ENCODE data around the gene USP40.

The USP40 gene

GRCh38 chr2:233468741-233469110, 97.9 kb downstream of the USP40 start:
- no peak overlapping the region for H3K4me3 ChIP-seq (ENCODE audit: insufficient read depth, low read depth, low read length)
- 95% methylated on average over 8 of the region's 8 CpGs for WGBS, 2 experiments
- H3K4me1 ChIP-seq (ENCODE audit: control insufficient read depth, insufficient read depth, low read length): no peaks in the 10 kb centered on the region
- H3K27me3 ChIP-seq (ENCODE audit: control insufficient read depth, insufficient read depth, low read length, poor library complexity, severe bottlenecking): no peaks in the 10 kb centered on the region
- no peaks in the 10 kb centered on the region for H3K36me3 ChIP-seq (ENCODE audit: control insufficient read depth, insufficient read depth, low read length)
- no peak overlapping the region for H3K27ac ChIP-seq (ENCODE audit: insufficient read depth, low read depth, low read length, poor library complexity, severe bottlenecking)
- H3K9me3 ChIP-seq (ENCODE audit: control insufficient read depth, low read length): no peaks in the 10 kb centered on the region

- no peak overlapping the region for H3K4me3 ChIP-seq (ENCODE audit: insufficient read depth, low read depth, low read length)
- H3K27ac ChIP-seq (ENCODE audit: insufficient read depth, low read depth, low read length, poor library complexity, severe bottlenecking): no peak overlapping the region
- H3K4me1 ChIP-seq (ENCODE audit: control insufficient read depth, insufficient read depth, low read length): no peaks in the 10 kb centered on the region
- 94 to 95% methylated on average over 22 of the region's 22 CpGs for whole genome bisulfite sequencing, 2 experiments
- H3K9me3 ChIP-seq (ENCODE audit: control insufficient read depth, low read length): no peaks in the 10 kb centered on the region
- no peaks in the 10 kb centered on the region for H3K27me3 ChIP-seq (ENCODE audit: control insufficient read depth, insufficient read depth, low read length, poor library complexity, severe bottlenecking)
- no peaks in the 10 kb centered on the region for H3K36me3 ChIP-seq (ENCODE audit: control insufficient read depth, insufficient read depth, low read length)
These were observed 98.4 kb downstream of the USP40 start for GRCh38 chr2:233468047-233468740.

- H3K27ac ChIP-seq (ENCODE audit: insufficient read depth, low read depth, low read length, poor library complexity, severe bottlenecking): no peak overlapping the region
- H3K27me3 ChIP-seq (ENCODE audit: control insufficient read depth, insufficient read depth, low read length, poor library complexity, severe bottlenecking): no peaks in the 10 kb centered on the region
- H3K4me3 ChIP-seq (ENCODE audit: insufficient read depth, low read depth, low read length): no peak overlapping the region
- no peaks in the 10 kb centered on the region for H3K4me1 ChIP-seq (ENCODE audit: control insufficient read depth, insufficient read depth, low read length)
- WGBS, 2 experiments: 94 to 96% methylated on average over 20 of the region's 20 CpGs
- H3K9me3 ChIP-seq (ENCODE audit: control insufficient read depth, low read length): no peaks in the 10 kb centered on the region
- H3K36me3 ChIP-seq (ENCODE audit: control insufficient read depth, insufficient read depth, low read length): no peaks in the 10 kb centered on the region
These were observed 99.5 kb downstream of the USP40 start for GRCh38 chr2:233466991-233467603.

- Histone ChIP-seq H3K36me3 (ENCODE audit: control insufficient read depth, insufficient read depth, low read length) (no peaks in the 10 kb centered on the region), H3K27me3 (ENCODE audit: control insufficient read depth, insufficient read depth, low read length, poor library complexity, severe bottlenecking) (no peaks in the 10 kb centered on the region), H3K27ac (ENCODE audit: insufficient read depth, low read depth, low read length, poor library complexity, severe bottlenecking) (no peak overlapping the region), H3K9me3 (ENCODE audit: control insufficient read depth, low read length) (no peaks in the 10 kb centered on the region), H3K4me1 (ENCODE audit: control insufficient read depth, insufficient read depth, low read length) (no peaks in the 10 kb centered on the region), H3K4me3 (ENCODE audit: insufficient read depth, low read depth, low read length) (no peak overlapping the region)
- 94 to 95% methylated on average over 16 of the region's 16 CpGs for WGBS, 2 experiments
These were observed 101.9 kb downstream of the USP40 start for GRCh38 chr2:233464531-233465240.

- Histone ChIP-seq H3K4me1 (ENCODE audit: control insufficient read depth, insufficient read depth, low read length) (no peaks in the 10 kb centered on the region), H3K27me3 (ENCODE audit: control insufficient read depth, insufficient read depth, low read length, poor library complexity, severe bottlenecking) (no peaks in the 10 kb centered on the region), H3K36me3 (ENCODE audit: control insufficient read depth, insufficient read depth, low read length) (no peaks in the 10 kb centered on the region), H3K4me3 (ENCODE audit: insufficient read depth, low read depth, low read length) (no peak overlapping the region), H3K9me3 (ENCODE audit: control insufficient read depth, low read length) (no peaks in the 10 kb centered on the region), H3K27ac (ENCODE audit: insufficient read depth, low read depth, low read length, poor library complexity, severe bottlenecking) (no peak overlapping the region)
- WGBS, 2 experiments: 93 to 94% methylated on average over 19 of the region's 19 CpGs
These were observed 102.5 kb downstream of the USP40 start for GRCh38 chr2:233464056-233464455.

- Histone ChIP-seq H3K4me3 (ENCODE audit: insufficient read depth, low read depth, low read length) (no peak overlapping the region), H3K27ac (ENCODE audit: insufficient read depth, low read depth, low read length, poor library complexity, severe bottlenecking) (no peak overlapping the region), H3K36me3 (ENCODE audit: control insufficient read depth, insufficient read depth, low read length) (no peaks in the 10 kb centered on the region), H3K27me3 (ENCODE audit: control insufficient read depth, insufficient read depth, low read length, poor library complexity, severe bottlenecking) (no peaks in the 10 kb centered on the region), H3K9me3 (ENCODE audit: control insufficient read depth, low read length) (no peaks in the 10 kb centered on the region), H3K4me1 (ENCODE audit: control insufficient read depth, insufficient read depth, low read length) (no peaks in the 10 kb centered on the region)
- 90% methylated on average over 16 of the region's 16 CpGs for WGBS, 2 experiments
These were observed 103.0 kb downstream of the USP40 start for GRCh38 chr2:233463586-233463985.

- WGBS, 2 experiments: 93% methylated on average over 21 of the region's 21 CpGs
- Histone ChIP-seq H3K4me1 (ENCODE audit: control insufficient read depth, insufficient read depth, low read length) (no peaks in the 10 kb centered on the region), H3K4me3 (ENCODE audit: insufficient read depth, low read depth, low read length) (no peak overlapping the region), H3K36me3 (ENCODE audit: control insufficient read depth, insufficient read depth, low read length) (no peaks in the 10 kb centered on the region), H3K9me3 (ENCODE audit: control insufficient read depth, low read length) (no peaks in the 10 kb centered on the region), H3K27me3 (ENCODE audit: control insufficient read depth, insufficient read depth, low read length, poor library complexity, severe bottlenecking) (no peaks in the 10 kb centered on the region), H3K27ac (ENCODE audit: insufficient read depth, low read depth, low read length, poor library complexity, severe bottlenecking) (no peak overlapping the region)
These were observed 103.6 kb downstream of the USP40 start for GRCh38 chr2:233462826-233463470.

- Histone ChIP-seq H3K4me1 (ENCODE audit: control insufficient read depth, insufficient read depth, low read length) (no peaks in the 10 kb centered on the region), H3K4me3 (ENCODE audit: insufficient read depth, low read depth, low read length) (no peak overlapping the region), H3K27me3 (ENCODE audit: control insufficient read depth, insufficient read depth, low read length, poor library complexity, severe bottlenecking) (no peaks in the 10 kb centered on the region), H3K9me3 (ENCODE audit: control insufficient read depth, low read length) (no peaks in the 10 kb centered on the region), H3K36me3 (ENCODE audit: control insufficient read depth, insufficient read depth, low read length) (no peaks in the 10 kb centered on the region), H3K27ac (ENCODE audit: insufficient read depth, low read depth, low read length, poor library complexity, severe bottlenecking) (no peak overlapping the region)
- WGBS, 2 experiments: 93 to 94% methylated on average over 25 of the region's 25 CpGs
These were observed 104.3 kb downstream of the USP40 start for GRCh38 chr2:233462202-233462785.

- H3K9me3 ChIP-seq (ENCODE audit: control insufficient read depth, low read length): no peaks in the 10 kb centered on the region
- H3K27ac ChIP-seq (ENCODE audit: insufficient read depth, low read depth, low read length, poor library complexity, severe bottlenecking): no peak overlapping the region
- H3K4me1 ChIP-seq (ENCODE audit: control insufficient read depth, insufficient read depth, low read length): no peaks in the 10 kb centered on the region
- no peaks in the 10 kb centered on the region for H3K36me3 ChIP-seq (ENCODE audit: control insufficient read depth, insufficient read depth, low read length)
- no peaks in the 10 kb centered on the region for H3K27me3 ChIP-seq (ENCODE audit: control insufficient read depth, insufficient read depth, low read length, poor library complexity, severe bottlenecking)
- H3K4me3 ChIP-seq (ENCODE audit: insufficient read depth, low read depth, low read length): no peak overlapping the region
- WGBS, 2 experiments: 91 to 92% methylated on average over 8 of the region's 8 CpGs
These were observed 105.1 kb downstream of the USP40 start for GRCh38 chr2:233461481-233461891.

All from ectodermal cell (in vitro differentiated cells).